Gastroesophageal sphincter (tissue), 4 donors: ENCODE data around the gene KCNS3. TPM values are rescaled to one million over a fixed set of nuclear protein-coding genes. Genes with fewer than 3 reads are reported as not detected.
"Not testable (repeated sequence)": the region's sequence is repeated elsewhere in the genome, so short reads cannot be mapped to it uniquely, and the experiment has no call there.

Source experiments
- ATAC-seq: fragments of 150-250 bp; one replicate; pipeline ENCODE4 v1.9.1; 2016; ENCODE audit warnings: mild to moderate bottlenecking, moderate library complexity
- H3K27ac ChIP-seq, 4 donors: fragments of 200-600 bp; sonication (generic) in 3 of 4; 1 replicate in 3 of 4; 2 replicates in 1 of 4; pipeline ENCODE4 v1.5.1; 2016 to 2019
- H3K27me3 ChIP-seq: fragments of 200-600 bp; sonication (generic); one replicate; pipeline ENCODE4 v1.5.1; 2019
- H3K36me3 ChIP-seq, 2 donors: fragments of 200-600 bp; sonication (generic); one replicate each; pipeline ENCODE4 v1.5.1; 2019; ENCODE audit warnings: control low read depth in 1 of 2
- H3K4me1 ChIP-seq, 3 donors: fragments of 200-600 bp; sonication (generic); 1 replicate in 2 of 3; 2 replicates in 1 of 3; pipeline ENCODE4 v1.5.1; 2016 to 2019; ENCODE audit warnings: control low read depth in 2 of 3
- H3K4me3 ChIP-seq, 2 donors: fragments of 200-600 bp; sonication (generic); one replicate each; pipeline ENCODE4 v1.5.1; 2019; ENCODE audit warnings: mild to moderate bottlenecking in 1 of 2, moderate library complexity in 1 of 2
- H3K9me3 ChIP-seq, 3 donors: fragments of 200-600 bp; sonication (generic); one replicate each; pipeline ENCODE4 v1.5.1; 2017 to 2019; ENCODE audit warnings: control low read depth in 2 of 3
- CTCF ChIP-seq, 4 experiments: fragments of 200-600 bp in 2 of 4; fragments of 450-650 bp in 2 of 4; sonication (generic) in 1 of 4; IDR thresholded peaks; one replicate each; pipeline ENCODE4 v1.5.1; 2017 to 2019; ENCODE audit warnings: antibody characterized with exemption in 4 of 4, mild to moderate bottlenecking in 2 of 4, moderate library complexity in 2 of 4
- EP300 ChIP-seq: sonication (generic); formaldehyde crosslinking; IDR thresholded peaks from one replicate; pipeline ENCODE4 v1.6.1; 2017; ENCODE audit warnings: antibody characterized with exemption, mild to moderate bottlenecking
- POLR2A ChIP-seq, 2 donors: fragments of 450-650 bp; IDR thresholded peaks; one replicate each; pipeline ENCODE4 v1.6.1; 2017; ENCODE audit warnings: antibody characterized with exemption in 2 of 2, mild to moderate bottlenecking in 2 of 2, moderate library complexity in 1 of 2
- POLR2AphosphoS5 ChIP-seq: sonication (generic); formaldehyde crosslinking; IDR thresholded peaks from one replicate; pipeline ENCODE4 v1.6.1; 2017; ENCODE audit warnings: antibody characterized with exemption
- WGBS, 2 donors: methylation state at CpG; one replicate each; pipeline ENCODE4 v1.1.5; 2018; ENCODE audit warnings: low coverage in 1 of 2; 5-methylcytosine and 5-hydroxymethylcytosine counted together
- total RNA-seq, 4 donors: library from RNA; depleted of rRNA; stranded (reverse); fragments of >200 nt; gene quantifications; one replicate each; pipeline ENCODE4 v1.1.0, GENCODE V29; 2016

Gene KCNS3
- total RNA-seq, 4 donors from 2014 or later: 37.3 to 61.3 (median 38.0) TPM

GRCh38 chr2:17959833-17960232 is 81.4 kb downstream of the KCNS3 start:
- no peaks in the 10 kb centered on the region for H3K9me3 ChIP-seq
- TF ChIP-seq CTCF (IDR thresholded peaks at IDR 0.05): no peak
- TF ChIP-seq EP300: no peak
- TF ChIP-seq POLR2A (IDR thresholded peaks at IDR 0.05): no peak
- TF ChIP-seq POLR2AphosphoS5: no peak
- ATAC-seq: no peak
- H3K27me3 ChIP-seq: no peaks in the 10 kb centered on the region
- 64 to 84% methylated on average over 5 of the region's 5 CpGs for WGBS, 2 donors
- H3K36me3 ChIP-seq: no peaks in the 10 kb centered on the region
- H3K4me1 ChIP-seq: no peaks in the 10 kb centered on the region
- no peak overlapping the region for H3K27ac ChIP-seq
- no peak overlapping the region for H3K4me3 ChIP-seq

- no peaks in the 10 kb centered on the region for H3K36me3 ChIP-seq
- H3K9me3 ChIP-seq: no peaks in the 10 kb centered on the region
- no peaks in the 10 kb centered on the region for H3K27me3 ChIP-seq
- H3K4me1 ChIP-seq: no peaks in the 10 kb centered on the region
- H3K4me3 ChIP-seq: no peak overlapping the region
- WGBS, 2 donors: 100% methylated on average over 1 of the region's 6 CpGs; no CpG with 5 or more reads in 1 of the 2 donors
- H3K27ac ChIP-seq: no peak overlapping the region
- ATAC-seq: no peak
- TF ChIP-seq POLR2A (IDR thresholded peaks at IDR 0.05): no peak
- no peak for TF ChIP-seq CTCF (IDR thresholded peaks at IDR 0.05)
- no peak for TF ChIP-seq POLR2AphosphoS5
Measured at GRCh38 chr2:17960925-17961324, 82.5 kb downstream of the KCNS3 start.

GRCh38 chr2:17961789-17962188 is 83.3 kb downstream of the KCNS3 start:
- 89 to 94% methylated on average over 2 of the region's 2 CpGs for WGBS, 2 donors

GRCh38 chr2:17962876-17963275 is 84.4 kb downstream of the KCNS3 start:
- WGBS, 2 donors: 0 to 7% methylated on average over 2 of the region's 2 CpGs
- no peaks in the 10 kb centered on the region for H3K27me3 ChIP-seq
- no peak overlapping the region for H3K4me3 ChIP-seq
- H3K36me3 ChIP-seq: no peaks in the 10 kb centered on the region
- no peaks in the 10 kb centered on the region for H3K9me3 ChIP-seq
- H3K27ac ChIP-seq: no peak overlapping the region
- ATAC-seq: no peak
- TF ChIP-seq EP300: no peak
- no peaks in the 10 kb centered on the region for H3K4me1 ChIP-seq

More at GRCh38 chr2:17961789-17962188, 83.3 kb downstream of the KCNS3 start:
- Histone ChIP-seq H3K4me3 (no peak overlapping the region), H3K9me3 (no peaks in the 10 kb centered on the region), H3K4me1 (no peaks in the 10 kb centered on the region), H3K27me3 (no peaks in the 10 kb centered on the region), H3K27ac (no peak overlapping the region), H3K36me3 (no peaks in the 10 kb centered on the region)
- ATAC-seq: no peak
- TF ChIP-seq EP300: no peak
- TF ChIP-seq CTCF (IDR thresholded peaks at IDR 0.05): no peak
- no peak for TF ChIP-seq POLR2A (IDR thresholded peaks at IDR 0.05)
- TF ChIP-seq POLR2AphosphoS5: no peak

- not testable (repeated sequence) for H3K4me3 ChIP-seq, ATAC-seq, H3K27me3 ChIP-seq, H3K27ac ChIP-seq, H3K9me3 ChIP-seq, H3K36me3 ChIP-seq, H3K4me1 ChIP-seq
- WGBS, 2 donors: 90 to 98% methylated on average over 2 to 12 of the region's 16 CpGs
Measured at GRCh38 chr2:17963571-17963970, 85.1 kb downstream of the KCNS3 start.

GRCh38 chr2:17965196-17965595 is 86.7 kb downstream of the KCNS3 start:
- 68 to 80% methylated on average over 3 of the region's 3 CpGs for WGBS, 2 donors
- Histone ChIP-seq H3K36me3 (no peaks in the 10 kb centered on the region), H3K27ac (no peak overlapping the region), H3K27me3 (no peaks in the 10 kb centered on the region), H3K4me3 (no peak overlapping the region), H3K9me3 (no peaks in the 10 kb centered on the region), H3K4me1 (peaks cover 0 to 6% (median 0%) of the 10 kb centered on the region in 3 donors)
- ATAC-seq: no peak
- no peak for TF ChIP-seq POLR2A (IDR thresholded peaks at IDR 0.05)
- no peak for TF ChIP-seq CTCF (IDR thresholded peaks at IDR 0.05)
- TF ChIP-seq EP300: no peak
- TF ChIP-seq POLR2AphosphoS5: no peak
